Measurements from ENCODE around the gene ZNF474.
"Not testable (repeated sequence)": the region's sequence is repeated elsewhere in the genome, so short reads cannot be mapped to it uniquely, and the experiment has no call there.

ZNF474 gene

DNA sequence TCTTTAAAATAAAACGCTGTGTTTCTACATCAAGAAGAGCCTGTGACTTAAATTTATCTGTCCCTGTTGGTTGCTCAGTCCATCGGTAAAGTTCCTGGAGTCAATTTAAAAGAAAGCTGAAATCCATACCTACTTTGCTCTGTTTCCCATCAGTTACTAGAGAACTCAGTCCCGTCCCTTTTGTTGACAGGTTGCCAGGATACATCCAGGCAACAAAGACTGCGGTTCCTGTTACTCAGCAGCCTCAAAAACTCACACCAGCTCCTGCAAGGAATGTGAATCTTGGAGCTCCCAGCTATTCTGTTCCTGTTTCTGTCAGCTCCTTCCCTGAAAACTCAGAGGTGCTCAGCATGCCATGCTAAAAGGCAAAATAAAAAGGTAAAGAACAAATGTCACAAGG lies at the start of gene ZNF474:
ZNF474 (plus strand) TSS at position 241 of the 400 bp plus-strand sequence. CDS start 22,445 bp downstream, outside the sequence.
- no peak within 1 kb of the TSS for H3K27ac Mint-ChIP-seq
- no peaks in the 10 kb centered on the region for H3K36me3 Mint-ChIP-seq (ENCODE audit: low read depth)
- no peaks in the 10 kb centered on the region for H3K27me3 Mint-ChIP-seq (ENCODE audit: low read depth)
- no peaks in the 10 kb centered on the region for H3K9me3 Mint-ChIP-seq
- H3K4me3 Mint-ChIP-seq = no peak within 1 kb of the TSS
- H3K4me1 Mint-ChIP-seq (ENCODE audit: low read depth) = no peaks in the 10 kb centered on the region

GRCh38 chr5:122081541-122081940 lies 47.8 kb upstream of the ZNF474 start:
- H3K36me3 Mint-ChIP-seq (ENCODE audit: low read depth) = peaks cover 2% of the 10 kb centered on the region
- peaks cover 44% of the 10 kb centered on the region for H3K27me3 Mint-ChIP-seq (ENCODE audit: low read depth)
- H3K27ac Mint-ChIP-seq = no peak overlapping the region
- no peak overlapping the region for H3K4me3 Mint-ChIP-seq
- no peaks in the 10 kb centered on the region for H3K9me3 Mint-ChIP-seq
- peaks cover 12% of the 10 kb centered on the region for H3K4me1 Mint-ChIP-seq (ENCODE audit: low read depth)

- Mint-ChIP-seq H3K27me3 (ENCODE audit: low read depth) (peaks cover 32% of the 10 kb centered on the region), H3K4me3 (no peak overlapping the region), H3K27ac (no peak overlapping the region), H3K4me1 (ENCODE audit: low read depth) (peaks cover 1% of the 10 kb centered on the region), H3K36me3 (ENCODE audit: low read depth) (no peaks in the 10 kb centered on the region), H3K9me3 (no peaks in the 10 kb centered on the region)
These were observed 45.8 kb upstream of the ZNF474 start for GRCh38 chr5:122083535-122083934.

DNA sequence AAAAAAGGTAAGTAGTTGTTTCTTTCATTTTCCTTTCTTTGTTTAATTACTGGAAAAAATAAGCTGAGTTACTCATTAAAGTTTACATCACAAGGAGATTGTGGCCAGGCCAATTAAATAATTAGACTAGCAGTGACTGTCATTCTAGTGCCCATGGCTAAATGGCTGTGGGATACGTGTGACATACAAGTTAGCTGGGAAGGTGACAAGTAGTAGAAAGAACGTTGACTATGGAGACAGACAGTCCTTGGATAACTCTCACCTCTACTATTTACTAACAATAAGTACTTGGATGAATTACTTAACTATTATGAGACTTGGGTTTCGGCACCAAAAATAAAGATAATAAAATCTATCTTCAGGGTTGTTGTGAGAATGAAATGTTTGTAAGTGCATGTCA lies 44.3 kb upstream of the ZNF474 start:
- no peaks in the 10 kb centered on the region for H3K4me1 Mint-ChIP-seq (ENCODE audit: low read depth)
- H3K9me3 Mint-ChIP-seq = no peaks in the 10 kb centered on the region
- H3K27me3 Mint-ChIP-seq (ENCODE audit: low read depth) = peaks cover 23% of the 10 kb centered on the region
- no peak overlapping the region for H3K27ac Mint-ChIP-seq
- no peak overlapping the region for H3K4me3 Mint-ChIP-seq
- H3K36me3 Mint-ChIP-seq (ENCODE audit: low read depth) = no peaks in the 10 kb centered on the region

DNA sequence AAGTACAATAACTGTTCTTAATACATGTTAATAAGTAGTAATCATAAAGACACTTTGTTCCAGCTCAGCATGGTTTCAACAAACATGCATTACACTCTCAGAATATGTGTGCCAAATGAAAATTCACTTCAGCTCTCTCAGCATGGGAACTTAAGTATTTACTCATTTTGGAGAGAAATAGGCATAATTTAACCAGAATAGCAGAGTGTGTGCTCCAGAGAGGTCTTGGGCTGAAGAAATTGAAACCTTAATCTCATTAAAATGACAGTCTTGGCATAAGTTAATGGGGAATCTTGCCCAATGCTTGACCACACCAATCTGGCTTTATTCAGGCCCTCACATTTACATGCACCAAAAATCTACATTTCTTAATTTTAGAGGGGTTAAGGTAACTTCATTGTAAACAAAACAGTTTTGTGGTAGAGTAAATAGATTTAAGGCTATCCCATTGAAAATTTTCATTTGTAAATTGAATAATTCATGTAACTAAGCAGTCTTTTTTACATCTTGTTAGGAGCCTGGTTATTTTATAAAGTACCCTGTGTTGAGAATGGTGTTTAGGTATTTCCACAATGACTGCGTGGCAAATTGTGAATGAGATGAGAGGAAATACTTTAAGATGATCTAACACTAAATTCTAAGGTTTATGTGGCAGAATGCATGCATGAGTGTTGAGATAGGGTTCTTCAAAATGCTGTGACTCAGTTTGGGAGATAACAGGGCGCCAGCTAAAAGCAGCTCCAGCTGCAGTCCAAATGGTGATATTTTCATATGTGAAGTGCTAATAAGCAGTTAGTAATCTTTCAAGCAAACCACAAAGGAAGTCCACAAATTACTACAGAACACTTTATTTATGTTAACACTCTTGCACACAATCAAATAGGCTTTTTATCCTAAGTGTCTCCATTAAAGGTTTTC lies 40.0 kb upstream of the ZNF474 start:
- Mint-ChIP-seq H3K27ac (no peak overlapping the region), H3K27me3 (ENCODE audit: low read depth) (peaks cover 19% of the 10 kb centered on the region), H3K4me1 (ENCODE audit: low read depth) (no peaks in the 10 kb centered on the region), H3K4me3 (no peak overlapping the region), H3K9me3 (no peaks in the 10 kb centered on the region), H3K36me3 (ENCODE audit: low read depth) (no peaks in the 10 kb centered on the region)

DNA sequence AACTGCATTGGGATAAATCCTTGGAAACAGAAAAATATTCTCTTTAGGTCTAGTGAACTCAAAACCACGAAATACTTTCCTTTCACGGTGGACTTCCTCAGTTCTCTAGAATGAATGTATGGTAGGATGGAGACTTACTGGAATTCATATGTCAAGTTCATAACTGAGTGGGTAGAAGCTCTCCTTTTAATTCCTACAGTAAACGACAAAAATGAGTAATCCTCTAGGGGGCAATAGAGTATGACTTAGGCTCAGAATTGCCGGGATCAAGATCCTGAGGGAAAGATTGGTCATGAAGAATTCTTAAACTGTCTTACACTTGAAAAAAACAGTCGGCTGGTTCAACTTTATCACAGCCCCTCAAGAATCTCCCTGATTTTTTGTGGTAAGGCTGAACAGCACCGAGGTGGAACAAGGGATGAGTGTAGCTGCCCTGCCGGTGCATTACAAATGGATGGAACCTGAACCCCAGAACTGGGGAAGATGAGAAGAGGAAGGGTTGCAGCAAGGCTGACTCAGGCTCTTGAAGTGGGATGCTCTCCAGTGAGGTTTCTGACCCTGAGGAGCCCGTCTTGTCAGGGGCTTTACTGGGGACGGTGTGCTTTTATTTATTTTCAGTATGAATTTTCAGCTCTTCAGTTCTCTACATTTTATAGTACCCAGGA lies 37.3 kb upstream of the ZNF474 start:
- no peaks in the 10 kb centered on the region for H3K36me3 Mint-ChIP-seq (ENCODE audit: low read depth)

DNA sequence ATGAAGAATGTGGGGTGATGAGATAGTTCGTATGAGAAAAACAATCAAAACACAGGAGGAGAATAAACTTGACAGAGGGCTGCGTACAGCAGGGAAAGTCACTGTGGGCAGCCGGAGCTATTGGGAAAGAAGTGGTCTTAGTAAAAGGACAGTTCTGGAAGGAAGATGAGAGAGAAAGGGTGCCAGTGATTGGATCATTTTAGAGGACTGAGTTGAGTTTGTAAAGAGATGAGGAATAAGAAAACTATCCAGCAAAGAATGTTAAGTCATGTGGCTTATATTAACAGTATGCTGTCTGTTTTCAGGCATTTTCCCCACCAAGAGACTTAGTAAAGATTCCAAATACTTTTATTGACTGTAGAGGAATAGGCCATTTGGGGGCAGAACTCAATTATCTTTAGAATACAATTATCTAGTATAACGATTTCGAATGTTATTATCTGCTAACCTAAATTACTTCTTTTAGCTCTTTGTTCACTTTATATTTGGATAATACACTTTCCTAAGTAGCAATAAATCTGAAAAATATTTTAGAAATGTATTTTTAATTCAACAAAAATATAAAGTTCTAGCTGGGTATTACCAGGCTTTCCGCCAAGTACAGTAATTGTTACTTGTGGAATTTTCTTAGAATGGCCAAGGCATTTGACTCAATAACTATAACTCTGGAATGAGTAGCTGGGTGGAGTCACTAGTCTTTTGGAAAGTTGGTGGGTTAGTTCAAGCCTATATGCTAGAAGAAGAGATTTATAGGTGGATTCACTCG lies 35.7 kb upstream of the ZNF474 start:
- Mint-ChIP-seq H3K9me3 (no peaks in the 10 kb centered on the region), H3K27me3 (ENCODE audit: low read depth) (peaks cover 13% of the 10 kb centered on the region), H3K36me3 (ENCODE audit: low read depth) (no peaks in the 10 kb centered on the region), H3K27ac (no peak overlapping the region), H3K4me3 (no peak overlapping the region), H3K4me1 (ENCODE audit: low read depth) (no peaks in the 10 kb centered on the region)

More for the DNA sequence above, 37.3 kb upstream of the ZNF474 start:
- no peak overlapping the region for H3K27ac Mint-ChIP-seq
- H3K27me3 Mint-ChIP-seq (ENCODE audit: low read depth) = peaks cover 17% of the 10 kb centered on the region
- no peak overlapping the region for H3K4me3 Mint-ChIP-seq
- no peaks in the 10 kb centered on the region for H3K4me1 Mint-ChIP-seq (ENCODE audit: low read depth)
- no peaks in the 10 kb centered on the region for H3K9me3 Mint-ChIP-seq

DNA sequence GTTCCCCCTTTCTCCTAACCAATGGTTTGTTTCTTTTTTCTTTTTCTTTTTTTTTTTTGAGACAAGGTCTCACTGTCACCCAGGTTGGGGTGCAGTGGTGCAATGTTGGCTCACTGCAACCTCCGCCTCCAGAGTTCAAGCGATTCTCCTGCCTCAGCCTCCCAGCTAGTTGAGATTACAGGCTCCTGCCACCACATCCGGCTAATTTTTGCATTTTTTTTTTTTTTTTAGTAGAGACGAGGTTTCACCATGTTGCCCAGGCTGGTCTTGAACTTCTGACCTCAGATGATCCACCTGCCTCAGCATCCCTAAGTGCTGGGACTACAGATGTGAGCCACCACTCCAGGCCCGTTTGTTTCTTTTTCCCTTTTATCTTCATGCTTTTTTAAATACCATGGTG lies 35.1 kb upstream of the ZNF474 start:
- H3K9me3 Mint-ChIP-seq; H3K27ac Mint-ChIP-seq; H3K36me3 Mint-ChIP-seq (ENCODE audit: low read depth); H3K4me3 Mint-ChIP-seq; H3K27me3 Mint-ChIP-seq (ENCODE audit: low read depth); H3K4me1 Mint-ChIP-seq (ENCODE audit: low read depth): not testable (repeated sequence)

DNA sequence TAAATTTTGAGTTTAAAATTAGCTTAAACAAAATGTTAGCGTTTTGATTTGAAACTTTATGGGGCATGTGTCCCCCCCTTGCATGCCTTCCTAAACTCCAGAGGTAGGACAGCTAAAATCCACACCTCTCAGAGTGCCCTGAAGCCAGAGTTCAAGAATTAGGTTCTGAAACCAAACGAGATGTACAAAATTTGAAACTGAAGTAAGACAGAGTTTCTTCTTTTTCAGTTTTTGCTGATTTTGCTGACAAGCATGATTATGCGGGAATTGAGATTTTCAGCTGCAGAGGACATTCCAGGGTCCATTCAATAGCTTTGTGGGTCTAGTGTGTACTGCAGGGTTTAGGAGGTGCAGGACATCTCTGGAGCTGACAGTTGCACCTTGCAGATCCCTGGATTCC lies 34.2 kb upstream of the ZNF474 start:
- H3K27me3 Mint-ChIP-seq (ENCODE audit: low read depth) = peaks cover 7% of the 10 kb centered on the region
- no peak overlapping the region for H3K27ac Mint-ChIP-seq
- H3K4me1 Mint-ChIP-seq (ENCODE audit: low read depth) = no peaks in the 10 kb centered on the region
- H3K36me3 Mint-ChIP-seq (ENCODE audit: low read depth) = no peaks in the 10 kb centered on the region
- H3K9me3 Mint-ChIP-seq = no peaks in the 10 kb centered on the region
- H3K4me3 Mint-ChIP-seq = no peak overlapping the region

GRCh38 chr5:122097391-122097790 lies 32.0 kb upstream of the ZNF474 start:
- Mint-ChIP-seq H3K4me1 (ENCODE audit: low read depth) (no peaks in the 10 kb centered on the region), H3K27me3 (ENCODE audit: low read depth) (peaks cover 7% of the 10 kb centered on the region), H3K4me3 (no peak overlapping the region), H3K36me3 (ENCODE audit: low read depth) (no peaks in the 10 kb centered on the region), H3K9me3 (no peaks in the 10 kb centered on the region), H3K27ac (no peak overlapping the region)

- Mint-ChIP-seq H3K27me3 (ENCODE audit: low read depth) (no peaks in the 10 kb centered on the region), H3K36me3 (ENCODE audit: low read depth) (no peaks in the 10 kb centered on the region), H3K27ac (no peak overlapping the region), H3K4me1 (ENCODE audit: low read depth) (no peaks in the 10 kb centered on the region), H3K9me3 (no peaks in the 10 kb centered on the region), H3K4me3 (no peak overlapping the region)
These were observed 30.1 kb upstream of the ZNF474 start for GRCh38 chr5:122099060-122099790.

DNA sequence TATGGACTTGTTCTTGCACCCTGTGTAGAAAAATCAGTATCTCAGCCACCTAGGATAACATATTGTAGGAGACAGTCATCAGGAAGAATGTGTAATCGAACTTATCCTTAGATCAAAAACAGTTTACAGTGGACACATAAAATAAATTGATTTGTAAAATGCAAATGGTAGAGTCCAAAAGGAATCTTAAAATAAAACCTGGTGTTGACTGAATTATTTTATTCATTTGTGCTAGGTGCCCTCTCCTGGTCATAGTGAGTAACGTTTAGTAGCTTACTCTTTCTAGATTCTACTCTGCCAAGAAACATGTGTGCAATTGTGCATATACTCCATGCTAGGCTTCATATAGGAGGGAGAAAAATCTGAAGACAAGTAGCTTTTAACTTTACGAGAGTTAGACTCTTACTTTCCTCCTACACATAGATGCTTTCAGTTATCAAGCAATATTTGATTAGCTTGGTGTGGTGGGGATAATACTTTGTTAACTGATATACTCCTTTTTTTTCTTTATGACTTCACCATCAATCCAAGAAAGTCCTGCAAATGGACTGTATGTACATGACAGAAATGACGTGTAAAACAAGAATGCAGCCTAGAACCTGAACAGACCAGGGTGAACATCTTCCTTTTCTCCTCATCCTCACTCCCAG lies 27.6 kb upstream of the ZNF474 start:
- peaks cover 3% of the 10 kb centered on the region for H3K27me3 Mint-ChIP-seq (ENCODE audit: low read depth)
- no peaks in the 10 kb centered on the region for H3K9me3 Mint-ChIP-seq

DNA sequence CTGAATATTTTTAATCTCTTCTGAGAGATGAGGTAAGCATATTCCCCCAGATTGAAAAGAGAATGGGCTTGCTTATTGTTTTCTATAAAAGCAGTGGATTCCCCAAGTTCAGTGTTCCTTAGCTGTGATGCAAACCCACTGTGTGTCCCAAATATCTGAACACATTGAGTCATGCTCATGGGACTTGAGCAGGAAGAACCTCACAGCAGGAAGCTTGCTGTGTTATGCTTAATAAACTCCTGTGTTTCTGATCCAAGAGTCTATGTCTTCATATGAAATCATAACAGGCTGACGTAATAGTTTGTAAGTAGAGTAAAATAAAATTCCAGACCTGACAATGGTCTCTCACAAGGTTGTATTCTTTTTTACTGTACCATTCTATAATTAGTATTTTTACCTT lies 26.5 kb upstream of the ZNF474 start:
- Mint-ChIP-seq H3K27ac (no peak overlapping the region), H3K4me3 (no peak overlapping the region), H3K4me1 (ENCODE audit: low read depth) (no peaks in the 10 kb centered on the region), H3K9me3 (no peaks in the 10 kb centered on the region), H3K27me3 (ENCODE audit: low read depth) (peaks cover 3% of the 10 kb centered on the region), H3K36me3 (ENCODE audit: low read depth) (no peaks in the 10 kb centered on the region)

More for the DNA sequence above, 27.6 kb upstream of the ZNF474 start:
- H3K36me3 Mint-ChIP-seq (ENCODE audit: low read depth) = no peaks in the 10 kb centered on the region
- H3K4me3 Mint-ChIP-seq = no peak overlapping the region
- no peak overlapping the region for H3K27ac Mint-ChIP-seq
- no peaks in the 10 kb centered on the region for H3K4me1 Mint-ChIP-seq (ENCODE audit: low read depth)

DNA sequence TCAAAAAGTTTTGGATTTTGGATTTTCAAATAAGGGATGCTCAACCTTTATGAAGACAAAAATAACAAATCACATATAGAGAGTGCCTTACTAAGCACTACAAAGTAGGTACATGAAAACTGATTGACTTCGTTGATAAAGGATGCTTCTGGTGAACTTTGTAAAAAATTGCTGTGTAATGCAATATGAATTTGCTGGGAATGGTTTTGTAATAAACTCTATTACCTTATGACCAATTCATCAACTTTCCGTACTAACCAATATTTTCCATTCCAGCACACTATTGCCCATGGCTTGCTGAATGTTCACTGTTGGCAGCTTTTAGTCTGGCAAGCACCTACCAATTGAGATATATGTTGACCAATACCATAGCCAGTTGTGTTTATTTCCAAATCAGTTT lies 23.4 kb upstream of the ZNF474 start:
- Mint-ChIP-seq H3K36me3 (ENCODE audit: low read depth) (no peaks in the 10 kb centered on the region), H3K9me3 (no peaks in the 10 kb centered on the region), H3K4me1 (ENCODE audit: low read depth) (no peaks in the 10 kb centered on the region), H3K4me3 (no peak overlapping the region), H3K27ac (no peak overlapping the region), H3K27me3 (ENCODE audit: low read depth) (peaks cover 3% of the 10 kb centered on the region)
